Ramos (cell line): ENCODE results near the gene FHIP1A.
"Not testable (repeated sequence)": the region's sequence is repeated elsewhere in the genome, so short reads cannot be mapped to it uniquely, and the experiment has no call there.

Experiments
- in situ Hi-C: fragments of 300-500 bp; cut with MboI; formaldehyde crosslinking; loops from one replicate; pipeline ENCODE4 v1.14.3; 2022; ENCODE audit warnings: low sequenced_read_pairs; ENCODE audit not compliant: unreplicated experiment

The FHIP1A gene

DNA sequence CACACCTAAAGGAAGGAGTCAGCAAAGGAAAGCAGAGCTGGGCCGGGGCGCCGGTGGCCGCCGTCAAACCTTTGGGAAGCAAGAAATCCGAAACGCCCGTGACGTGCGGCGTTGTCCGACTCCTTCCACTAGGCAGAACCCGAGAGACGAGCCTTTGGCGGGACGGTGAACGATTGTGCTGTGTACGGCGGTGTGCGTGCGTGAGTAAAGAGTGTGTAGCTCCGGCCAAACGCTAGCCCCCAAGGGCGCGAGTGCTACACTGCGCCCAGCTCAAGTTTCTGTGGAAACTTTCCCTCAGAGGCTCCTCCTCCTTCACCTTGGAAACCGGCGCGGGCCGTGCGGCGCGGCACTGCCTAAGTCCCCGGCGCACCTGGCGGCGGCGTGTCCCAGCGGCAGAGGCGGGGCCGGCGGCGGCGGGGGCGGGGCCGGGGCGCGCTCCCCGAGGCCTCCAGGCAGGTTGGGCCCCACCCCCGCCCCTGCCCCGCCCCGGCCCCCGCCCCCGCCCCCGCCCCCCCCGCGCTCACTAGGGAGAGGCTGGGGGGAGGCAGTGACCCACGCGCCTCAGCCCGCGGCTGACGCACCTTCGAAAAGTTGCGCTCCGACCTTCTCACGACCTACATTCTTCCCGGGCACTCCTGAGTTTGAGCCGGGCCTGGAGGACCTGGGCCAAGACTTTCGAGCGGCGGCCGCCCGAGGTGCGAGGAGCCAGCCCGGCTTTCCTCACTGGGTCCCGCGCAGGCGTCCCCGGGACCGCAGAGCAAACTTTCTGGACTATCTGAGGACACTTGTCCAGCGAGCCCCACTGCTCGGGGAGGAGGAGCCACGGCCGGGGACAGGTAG lies at the start of gene FHIP1A:
Gene FHIP1A, plus strand, starts transcription at position 547 of the 840 bp plus-strand sequence. CDS start 157,084 bp downstream, outside the sequence.
- in situ Hi-C loops, result no loop called here

GRCh38 chr4:151359576-151359975 lies 49.4 kb upstream of the FHIP1A start:
- in situ Hi-C loops, result no loop called here

DNA sequence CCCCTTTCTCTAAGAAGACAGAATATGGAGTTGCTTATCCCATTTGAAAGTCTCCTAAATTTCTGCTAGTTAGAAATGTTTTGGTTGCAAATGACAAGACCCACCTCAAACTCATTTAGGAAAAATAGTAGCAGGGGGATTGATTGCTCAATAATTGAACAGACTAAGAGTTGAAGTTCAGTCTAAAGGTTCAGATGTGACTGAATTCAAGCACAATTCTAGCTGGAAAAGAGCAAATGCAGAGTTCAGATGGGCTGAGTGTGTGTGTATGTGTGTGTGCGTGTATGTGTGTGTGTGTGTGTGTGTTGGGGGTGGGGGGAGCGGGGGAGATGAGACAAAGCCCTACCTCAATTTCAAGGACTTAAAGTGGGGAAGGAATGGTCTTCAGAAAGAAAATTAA lies 47.9 kb upstream of the FHIP1A start:
- in situ Hi-C loops, result no loop called here

DNA sequence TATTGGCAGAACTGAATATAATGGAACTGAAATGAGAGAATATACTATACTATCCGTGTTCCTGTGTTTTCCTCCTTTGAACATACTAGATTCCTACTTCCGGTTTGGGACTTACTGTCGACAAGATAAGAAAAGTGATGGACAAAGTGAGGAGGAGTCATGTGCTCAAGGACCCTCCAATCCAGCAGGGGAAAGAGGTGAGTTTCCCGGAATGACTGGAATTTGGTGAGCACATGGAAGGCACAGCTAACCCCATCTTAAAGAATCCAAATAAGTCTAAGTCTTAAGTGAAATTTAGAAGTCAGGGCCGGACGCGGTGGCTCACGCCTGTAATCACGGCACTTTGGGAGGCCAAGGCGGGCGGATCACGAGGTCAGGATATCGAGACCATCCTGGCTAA lies 47.0 kb upstream of the FHIP1A start:
- in situ Hi-C loops, result no loop called here

- in situ Hi-C loops, result no loop called here
Observed at GRCh38 chr4:151362404-151363164, 46.4 kb upstream of the FHIP1A start.

DNA sequence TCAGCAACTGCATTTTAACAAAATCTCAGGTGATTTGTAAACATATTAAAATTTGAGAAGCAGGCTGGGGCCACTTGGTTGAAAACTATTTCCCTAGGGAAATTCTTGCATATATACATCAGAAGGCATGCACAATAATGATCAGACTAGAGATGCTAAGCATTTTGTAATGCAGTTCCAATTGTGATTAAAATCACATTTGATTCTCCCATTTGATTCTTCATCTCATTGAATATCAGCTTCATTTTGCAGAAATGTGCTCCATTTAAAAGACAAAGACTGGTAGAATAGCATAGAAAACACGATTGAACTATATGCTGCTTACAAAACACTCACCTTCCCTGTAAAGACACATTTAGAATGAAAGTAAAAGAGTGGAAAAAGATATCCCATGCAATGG lies 32.4 kb upstream of the FHIP1A start:
- in situ Hi-C loops, result no loop called here

DNA sequence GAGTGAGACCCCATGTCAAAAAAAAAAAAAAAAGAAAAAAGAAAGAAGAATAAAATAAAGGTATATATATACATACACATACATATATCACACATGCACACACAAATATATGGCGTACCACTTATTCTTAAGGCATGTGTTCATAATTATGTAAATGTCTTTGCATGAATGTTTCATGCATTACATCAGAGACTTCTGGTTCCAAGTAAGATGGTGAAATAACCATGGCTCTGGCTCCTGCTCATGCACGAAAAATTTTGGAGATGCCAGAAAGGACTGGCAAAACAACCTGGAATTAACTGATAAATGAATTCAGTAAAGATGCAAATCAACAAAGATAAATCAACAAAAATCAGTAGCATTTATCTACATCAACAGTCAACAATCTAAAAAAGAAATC lies 19.7 kb upstream of the FHIP1A start:
- in situ Hi-C loops, result no loop called here

DNA sequence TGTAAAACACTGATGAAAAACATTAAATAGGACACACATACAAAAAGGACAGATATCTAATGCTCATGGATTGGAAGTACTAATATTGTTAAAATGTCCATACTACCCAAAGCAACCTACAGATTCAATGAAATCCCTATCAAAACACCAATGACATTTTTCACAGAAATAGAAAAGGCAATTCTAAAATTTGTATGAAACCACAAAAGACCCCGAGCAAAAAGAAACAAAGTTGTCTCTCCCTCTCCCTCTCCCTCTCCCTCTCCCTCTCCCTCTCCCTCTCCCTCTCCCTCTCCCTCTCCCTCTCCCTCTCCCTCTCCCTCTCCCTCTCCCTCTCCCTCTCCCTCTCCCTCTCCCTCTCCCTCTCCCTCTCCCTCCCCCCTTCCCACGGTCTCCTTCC lies 19.2 kb upstream of the FHIP1A start:
- in situ Hi-C loops, result not testable (repeated sequence)

DNA sequence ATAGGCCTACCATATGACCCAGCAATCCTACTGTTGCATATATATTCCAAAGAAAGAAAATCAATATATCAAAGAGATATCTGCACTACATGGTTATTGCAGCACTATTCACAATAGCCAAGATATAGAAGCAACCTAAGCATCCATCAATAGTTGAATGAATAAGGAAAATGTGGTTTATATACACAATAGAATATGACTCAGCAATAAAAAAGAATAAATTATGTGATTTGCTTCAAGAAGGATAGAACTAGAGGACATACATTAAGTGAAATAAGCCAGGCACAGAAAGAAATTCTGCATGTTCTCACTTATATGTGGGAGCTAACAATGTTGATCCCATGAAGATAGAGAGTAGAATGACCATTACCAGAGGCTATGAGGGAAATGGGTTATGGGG lies 13.1 kb upstream of the FHIP1A start:
- in situ Hi-C loops, result no loop called here

- in situ Hi-C loops, result no loop called here
Observed at GRCh38 chr4:151400343-151400742, 8.6 kb upstream of the FHIP1A start.

GRCh38 chr4:151401739-151402138 lies 7.2 kb upstream of the FHIP1A start:
- in situ Hi-C loops, result no loop called here

DNA sequence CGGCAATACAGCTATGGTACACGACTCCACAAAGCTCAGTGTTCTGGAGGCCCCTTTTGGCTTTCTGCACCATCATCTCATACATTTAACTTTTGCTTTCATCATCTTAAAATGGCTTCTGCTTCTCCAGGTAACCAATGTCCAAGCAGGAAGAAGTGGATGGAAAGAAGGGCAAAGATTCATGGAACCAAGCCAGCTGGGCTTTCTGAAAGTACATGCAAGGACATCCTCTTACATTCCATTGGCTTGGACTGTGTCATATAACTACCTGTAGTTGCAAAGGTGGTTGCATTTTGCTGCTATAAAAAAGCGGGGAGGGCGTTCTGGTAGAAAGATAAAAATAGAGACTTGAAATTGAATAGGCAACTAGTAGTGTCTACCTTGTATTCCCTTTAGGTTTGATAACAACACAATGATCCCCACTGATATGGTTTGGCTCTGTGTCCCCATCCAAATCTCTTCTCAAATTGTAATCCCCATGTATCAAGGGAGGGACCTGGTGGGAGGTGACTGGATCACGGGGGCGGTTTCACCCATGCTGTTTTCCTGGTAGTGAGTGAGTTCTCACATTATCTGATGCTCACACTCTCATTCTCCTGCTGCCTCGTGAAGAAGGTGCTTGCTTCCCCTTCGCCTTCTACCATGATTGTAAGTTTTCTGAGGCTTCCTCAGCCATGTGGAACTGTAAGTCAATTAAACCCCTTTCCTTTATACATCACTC lies 6.7 kb upstream of the FHIP1A start:
- in situ Hi-C loops, result no loop called here

- in situ Hi-C loops, result no loop called here
Observed at GRCh38 chr4:151403656-151404055, 5.3 kb upstream of the FHIP1A start.

DNA sequence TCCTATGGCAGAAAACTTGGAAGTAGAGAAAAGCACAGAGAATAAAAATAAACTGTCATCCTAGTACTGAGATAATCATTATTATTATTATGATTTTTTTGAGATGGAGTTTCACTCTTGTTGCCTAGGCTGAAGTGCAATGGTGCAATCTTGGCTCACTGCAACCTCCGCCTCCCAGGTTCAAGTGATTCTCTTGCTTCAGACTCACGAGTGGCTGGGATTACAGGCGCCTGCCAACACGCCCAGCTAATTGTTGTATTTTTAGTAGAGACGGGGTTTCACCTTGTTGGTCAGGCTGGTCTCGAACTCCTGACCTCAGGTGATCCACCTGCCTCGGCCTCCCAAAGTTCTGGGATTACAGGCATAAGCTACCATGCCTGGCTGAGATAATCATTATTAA lies 4.2 kb upstream of the FHIP1A start:
- in situ Hi-C loops, result not testable (repeated sequence)

- in situ Hi-C loops, result no loop called here
Observed at GRCh38 chr4:151407018-151407417, 2.0 kb upstream of the FHIP1A start.

- in situ Hi-C loops, result no loop called here
Observed at GRCh38 chr4:151407466-151408379, 1.3 kb upstream of the FHIP1A start.

DNA sequence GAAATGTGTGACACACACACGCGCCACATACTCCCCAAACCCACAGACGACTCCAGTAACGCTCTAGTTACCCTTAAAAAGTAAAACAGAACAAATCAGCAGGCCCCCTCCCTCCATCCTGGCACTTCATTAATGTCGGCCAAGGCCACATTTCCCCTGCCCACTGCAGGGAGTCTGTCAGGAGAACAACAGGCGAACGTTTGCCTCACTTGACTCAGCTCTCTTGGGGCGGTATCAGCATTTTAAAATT lies 671 bp upstream of the FHIP1A start:
- in situ Hi-C loops, result no loop called here

DNA sequence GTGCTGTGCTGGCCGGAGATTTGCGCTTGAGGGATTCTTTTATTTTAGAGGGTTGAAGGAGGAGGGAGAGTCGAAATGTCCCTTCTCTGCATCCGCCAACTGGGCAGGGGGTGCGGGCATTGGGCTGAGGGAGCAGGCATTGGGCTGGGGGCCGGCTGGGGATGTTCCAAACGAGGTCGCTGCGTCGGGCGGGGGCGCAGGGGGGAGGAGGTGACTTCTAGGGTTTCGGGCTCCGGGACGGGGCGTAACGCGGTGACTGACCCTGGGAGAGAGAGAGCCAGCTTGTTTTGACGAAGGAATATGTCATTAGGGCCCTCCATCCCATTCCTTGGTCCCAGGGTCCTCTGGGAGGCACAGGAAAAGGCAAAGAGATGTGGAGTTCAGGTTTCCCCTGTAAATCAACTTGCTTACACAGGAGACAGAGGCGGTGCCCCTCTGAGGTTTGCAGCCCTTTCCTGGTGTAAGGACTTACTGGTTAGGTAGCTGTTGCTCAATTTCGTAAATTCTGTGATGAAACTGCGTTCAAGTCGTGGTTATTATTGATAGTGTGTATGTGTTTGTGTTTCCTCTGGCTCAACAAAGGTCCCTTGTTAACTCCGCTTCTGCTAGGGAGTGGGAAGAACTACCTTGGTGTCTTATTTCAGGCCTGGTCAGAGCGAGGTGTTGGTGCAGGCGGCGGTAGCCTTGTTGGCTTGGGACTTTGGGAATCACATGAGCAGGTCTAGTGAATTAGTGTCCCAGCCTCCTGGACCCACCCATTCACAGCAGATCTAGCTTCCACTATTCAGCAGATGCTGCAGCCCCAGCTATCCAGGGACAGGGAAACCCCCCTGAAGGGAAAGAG lies 716 bp downstream of the FHIP1A start:
- in situ Hi-C loops, result no loop called here

DNA sequence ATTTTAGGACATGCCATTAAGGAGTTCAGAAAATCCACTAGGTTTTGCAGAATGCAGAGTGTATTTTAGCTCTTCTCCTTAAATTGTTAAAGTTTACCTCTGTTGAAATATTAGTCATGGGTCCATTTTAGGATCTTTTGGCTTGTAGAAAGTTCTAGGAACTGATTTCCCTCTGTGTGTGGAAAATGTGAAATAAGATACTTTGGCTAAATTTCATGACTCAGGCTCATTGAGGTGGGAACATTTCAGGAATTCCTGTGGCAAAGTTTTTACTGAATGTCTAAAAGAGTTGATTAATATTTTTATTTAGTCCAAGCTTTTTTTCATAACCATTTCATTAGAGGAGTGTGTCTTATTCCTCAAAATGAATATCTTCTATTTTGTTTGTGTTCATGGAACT lies 7.0 kb downstream of the FHIP1A start:
- in situ Hi-C loops, result no loop called here
